Thoracic aorta endothelial cell (primary cell): Measurements from ENCODE around the gene CLDN11. TPM values are rescaled to one million over a fixed set of nuclear protein-coding genes. Genes with fewer than 3 reads are reported as not detected.

Experiments used
- total RNA-seq: library from RNA; depleted of rRNA; stranded (reverse); fragments of >200 nt; gene quantifications from 2 replicates; pipeline ENCODE4 v1.2.3, GENCODE V29; 2012

Gene CLDN11
- total RNA-seq, result 7.5 and 191 TPM in 2 replicates

GRCh38 chr3:170418422-170419398 is at the start of gene CLDN11:
TSS of gene CLDN11 (plus strand) at chr3:170418868. CDS start at chr3:170419067, 199 bp downstream.

Other genes starting within 250 kb of the CLDN11 start
- 34.8 and 38.4 TPM in 2 replicates for gene PHC3, start 237.1 kb upstream of the CLDN11 start, total RNA-seq
- gene PRKCI, start 196.4 kb upstream of the CLDN11 start, total RNA-seq, result 48.3 and 59.8 TPM in 2 replicates
- gene SKIL, start 61.2 kb upstream of the CLDN11 start, total RNA-seq, result 108 and 131 TPM in 2 replicates
- 1.1 and 2.4 TPM in 2 replicates for gene SLC7A14, start 167.2 kb downstream of the CLDN11 start, total RNA-seq